Ascending aorta (tissue), 2 donors: ENCODE results near the gene HSFX2. TPM values are rescaled to one million over a fixed set of nuclear protein-coding genes. Genes with fewer than 3 reads are reported as not detected.
A peak's percentile ranks its signal among the peaks of the same experiment; 100 is the strongest.

Experiments used
- DNase-seq, 2 donors: peaks; one replicate each; pipeline ENCODE4 v3.0.0-alpha.2; 2019; ENCODE audit warnings: low spot score in 2 of 2
- H3K27ac ChIP-seq, 2 donors: fragments of 200-600 bp; sonication (generic); one replicate each; pipeline ENCODE4 v1.5.1; 2016 to 2017; ENCODE audit warnings: mild to moderate bottlenecking in 1 of 2
- H3K27me3 ChIP-seq: fragments of 200-600 bp; sonication (generic); one replicate; pipeline ENCODE4 v1.5.1; 2017
- H3K36me3 ChIP-seq, 2 donors: fragments of 200-600 bp; sonication (generic); one replicate each; pipeline ENCODE4 v1.5.1; 2016
- H3K4me1 ChIP-seq, 2 donors: fragments of 200-600 bp; sonication (generic); one replicate each; pipeline ENCODE4 v1.5.1; 2016 to 2017; ENCODE audit warnings: mild to moderate bottlenecking in 1 of 2
- H3K4me3 ChIP-seq, 2 donors: fragments of 200-600 bp; sonication (generic); one replicate each; pipeline ENCODE4 v1.5.1; 2016 to 2017; ENCODE audit warnings: mild to moderate bottlenecking in 1 of 2
- H3K9me3 ChIP-seq, 2 donors: fragments of 200-600 bp; sonication (generic); one replicate each; pipeline ENCODE4 v1.5.1; 2016
- CTCF ChIP-seq, 3 experiments: fragments of 200-600 bp in 2 of 3; fragments of 450-650 bp in 1 of 3; sonication (generic) in 2 of 3; IDR thresholded peaks; one replicate each; pipeline ENCODE4 v1.5.1; 2016 to 2019; ENCODE audit warnings: antibody characterized with exemption in 3 of 3, mild to moderate bottlenecking in 1 of 3, moderate library complexity in 1 of 3
- intact Hi-C: fragments of 100-400 bp; cut with DNase I; formaldehyde crosslinking; loops from one replicate; pipeline ENCODE4 v1.15.1; 2023
- total RNA-seq: library from RNA; depleted of rRNA; stranded (reverse); fragments of >200 nt; gene quantifications from one replicate; pipeline ENCODE4 v1.1.0, GENCODE V29; 2016

Gene HSFX2
- total RNA-seq, 1 donor from 2014 or later = not detected

- intact Hi-C loops = loop anchor here (10.0 kb wide), 1 partner anchor 129 kb away; the partner anchor contains the start of gene IDS
- Histone ChIP-seq H3K36me3 (no peaks in the 10 kb centered on the region), H3K4me3 (no peak overlapping the region), H3K9me3 (no peaks in the 10 kb centered on the region), H3K27me3 (no peaks in the 10 kb centered on the region), H3K4me1 (no peaks in the 10 kb centered on the region), H3K27ac (no peak overlapping the region)
- DNase-seq = no peak
- TF ChIP-seq CTCF (IDR thresholded peaks at IDR 0.05) = no peak
Measured at GRCh38 chrX:149633511-149633910, 38.4 kb upstream of the HSFX2 start.

DNA sequence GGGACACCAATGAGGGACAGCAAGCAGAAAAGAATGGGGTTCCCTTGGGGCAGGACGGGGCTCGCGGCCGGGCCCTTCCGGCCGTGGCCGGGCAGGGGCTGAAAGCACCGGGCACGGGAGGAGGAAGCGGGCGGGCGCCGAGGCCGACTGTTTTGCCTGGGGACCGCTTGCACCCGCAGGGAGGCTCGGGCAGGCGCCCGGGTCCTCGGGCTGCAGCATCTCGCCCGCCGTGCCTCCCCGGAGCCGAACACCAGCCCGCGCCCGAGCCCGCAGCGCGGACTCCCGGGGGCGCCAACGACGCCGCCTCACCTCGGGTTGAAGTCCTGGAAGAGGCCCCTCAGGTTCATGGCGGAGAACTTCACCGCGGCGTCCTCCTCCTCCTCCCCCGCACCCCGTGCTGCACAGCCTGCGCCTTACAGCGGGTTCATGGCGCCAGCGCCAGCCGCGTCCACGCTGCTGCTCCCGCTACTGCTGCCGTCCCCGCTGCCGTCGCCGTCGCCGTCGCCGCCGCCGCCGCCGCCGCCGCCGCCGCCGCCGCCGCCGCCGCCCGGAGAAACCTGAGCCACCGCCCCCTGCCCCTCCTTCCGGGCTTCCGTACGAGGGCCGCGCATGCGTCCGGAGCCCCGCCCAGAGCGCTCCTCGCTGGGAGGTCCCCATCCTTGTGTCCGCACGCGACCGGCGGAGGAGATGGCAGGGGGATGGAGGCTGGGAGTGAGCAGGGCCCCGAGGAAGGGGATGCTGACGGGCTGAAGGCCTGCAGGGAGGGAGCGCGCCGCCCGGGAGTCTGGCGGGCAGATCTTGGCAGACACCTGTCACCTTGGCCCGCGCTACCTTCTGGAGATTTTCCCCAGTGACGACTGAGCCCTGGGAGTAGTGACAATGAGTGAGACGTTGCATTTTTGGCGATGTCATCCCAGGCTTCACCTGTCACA is 36.4 kb upstream of the HSFX2 start, which contains the start of gene TMEM185A:
TSS of gene TMEM185A (minus strand) at position 559 of the 932 bp plus-strand sequence. CDS start at position 347, 212 bp downstream.
- H3K27me3 ChIP-seq = no peaks in the 10 kb centered on the region
- peak within 1 kb of the TSS; percentile 59 to 85 for H3K4me3 ChIP-seq
- no peaks in the 10 kb centered on the region for H3K9me3 ChIP-seq
- H3K27ac ChIP-seq = peak within 1 kb of the TSS; percentile 38 to 45
- DNase-seq = peak in 1 of 2 donors; percentile 78
- no peak for TF ChIP-seq CTCF (IDR thresholded peaks at IDR 0.05)
- no peaks in the 10 kb centered on the region for H3K36me3 ChIP-seq
- intact Hi-C loops = loop anchor here (10.0 kb wide), 1 partner anchor 127 kb away; the partner anchor contains the start of gene IDS
- no peaks in the 10 kb centered on the region for H3K4me1 ChIP-seq

- no peaks in the 10 kb centered on the region for H3K27me3 ChIP-seq
- intact Hi-C loops = loop anchor here (10.0 kb wide), 1 partner anchor 126 kb away; the partner anchor contains the start of gene IDS
- H3K4me3 ChIP-seq = peak overlapping the region; percentile 59 to 85
- no peaks in the 10 kb centered on the region for H3K9me3 ChIP-seq
- H3K36me3 ChIP-seq = no peaks in the 10 kb centered on the region
- no peak for DNase-seq
- no peak for TF ChIP-seq CTCF (IDR thresholded peaks at IDR 0.05)
- H3K4me1 ChIP-seq = no peaks in the 10 kb centered on the region
- H3K27ac ChIP-seq = peak overlapping the region; percentile 38 to 45
Measured at GRCh38 chrX:149630681-149631233, 35.6 kb upstream of the HSFX2 start.

GRCh38 chrX:149629730-149630387 is 34.7 kb upstream of the HSFX2 start:
- intact Hi-C loops = loop anchor here (10.0 kb wide), 1 partner anchor 125 kb away; the partner anchor contains the start of gene IDS
- H3K27me3 ChIP-seq = no peaks in the 10 kb centered on the region
- no peaks in the 10 kb centered on the region for H3K9me3 ChIP-seq
- H3K4me3 ChIP-seq = peak overlapping the region; percentile 59 to 85
- no peaks in the 10 kb centered on the region for H3K4me1 ChIP-seq
- DNase-seq = no peak
- no peak for TF ChIP-seq CTCF (IDR thresholded peaks at IDR 0.05)
- no peak overlapping the region for H3K27ac ChIP-seq
- no peaks in the 10 kb centered on the region for H3K36me3 ChIP-seq

GRCh38 chrX:149628768-149629167 is 33.7 kb upstream of the HSFX2 start:
- TF ChIP-seq CTCF (IDR thresholded peaks at IDR 0.05) = no peak
- no peak for DNase-seq
- Histone ChIP-seq H3K27me3 (no peaks in the 10 kb centered on the region), H3K36me3 (no peaks in the 10 kb centered on the region), H3K9me3 (no peaks in the 10 kb centered on the region), H3K4me1 (no peaks in the 10 kb centered on the region), H3K27ac (no peak overlapping the region), H3K4me3 (no peak overlapping the region)
- intact Hi-C loops = no loop called here
